HL-60 (cell line): Measurements from ENCODE around the gene PARP12.

ENCODE experiments used
- CTCF ChIP-seq: IDR thresholded peaks from one replicate; pipeline ENCODE4 v1.5.1; 2011; ENCODE audit warnings: low read length, control low read depth, inconsistent platforms; ENCODE audit not compliant: insufficient read depth
- SPI1 ChIP-seq: IDR thresholded peaks from 2 replicates; pipeline ENCODE4 v1.6.1; 2012; ENCODE audit warnings: low read depth, mild to moderate bottlenecking, borderline replicate concordance
- TF ChIP-seq, protein P1 (sequence below): IDR thresholded peaks from 2 replicates; pipeline ENCODE4 v1.6.1; 2012; ENCODE audit warnings: low read depth; ENCODE audit not compliant: insufficient replicate concordance

GRCh38 chr7:140025814-140026433 lies 36.8 kb downstream of the PARP12 start:
- no peak for TF ChIP-seq SPI1
- TF ChIP-seq, protein P1, sequence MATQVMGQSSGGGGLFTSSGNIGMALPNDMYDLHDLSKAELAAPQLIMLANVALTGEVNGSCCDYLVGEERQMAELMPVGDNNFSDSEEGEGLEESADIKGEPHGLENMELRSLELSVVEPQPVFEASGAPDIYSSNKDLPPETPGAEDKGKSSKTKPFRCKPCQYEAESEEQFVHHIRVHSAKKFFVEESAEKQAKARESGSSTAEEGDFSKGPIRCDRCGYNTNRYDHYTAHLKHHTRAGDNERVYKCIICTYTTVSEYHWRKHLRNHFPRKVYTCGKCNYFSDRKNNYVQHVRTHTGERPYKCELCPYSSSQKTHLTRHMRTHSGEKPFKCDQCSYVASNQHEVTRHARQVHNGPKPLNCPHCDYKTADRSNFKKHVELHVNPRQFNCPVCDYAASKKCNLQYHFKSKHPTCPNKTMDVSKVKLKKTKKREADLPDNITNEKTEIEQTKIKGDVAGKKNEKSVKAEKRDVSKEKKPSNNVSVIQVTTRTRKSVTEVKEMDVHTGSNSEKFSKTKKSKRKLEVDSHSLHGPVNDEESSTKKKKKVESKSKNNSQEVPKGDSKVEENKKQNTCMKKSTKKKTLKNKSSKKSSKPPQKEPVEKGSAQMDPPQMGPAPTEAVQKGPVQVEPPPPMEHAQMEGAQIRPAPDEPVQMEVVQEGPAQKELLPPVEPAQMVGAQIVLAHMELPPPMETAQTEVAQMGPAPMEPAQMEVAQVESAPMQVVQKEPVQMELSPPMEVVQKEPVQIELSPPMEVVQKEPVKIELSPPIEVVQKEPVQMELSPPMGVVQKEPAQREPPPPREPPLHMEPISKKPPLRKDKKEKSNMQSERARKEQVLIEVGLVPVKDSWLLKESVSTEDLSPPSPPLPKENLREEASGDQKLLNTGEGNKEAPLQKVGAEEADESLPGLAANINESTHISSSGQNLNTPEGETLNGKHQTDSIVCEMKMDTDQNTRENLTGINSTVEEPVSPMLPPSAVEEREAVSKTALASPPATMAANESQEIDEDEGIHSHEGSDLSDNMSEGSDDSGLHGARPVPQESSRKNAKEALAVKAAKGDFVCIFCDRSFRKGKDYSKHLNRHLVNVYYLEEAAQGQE = no peak
- no peak for TF ChIP-seq CTCF
